ENCODE data around the gene NRP2.

DNA sequence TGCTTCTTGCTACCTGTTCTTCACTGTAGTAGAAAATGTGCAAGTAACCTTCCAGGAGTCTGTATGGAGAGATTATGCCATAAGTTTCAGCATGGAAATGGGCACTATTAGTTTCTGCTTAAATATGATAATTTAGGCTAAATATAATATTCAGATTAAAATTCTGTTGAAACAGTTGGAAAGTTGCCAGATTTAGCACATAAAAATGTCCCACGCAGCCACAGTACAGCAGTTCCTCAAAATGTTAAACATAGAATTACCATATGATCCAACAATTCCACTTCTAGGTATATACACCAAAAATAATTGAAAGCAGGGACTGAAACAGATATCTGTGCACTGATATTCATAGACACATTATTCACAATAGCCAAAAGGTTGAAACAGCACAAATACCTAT, 121.2 kb downstream of the NRP2 start:
- TF ChIP-seq, protein P1, sequence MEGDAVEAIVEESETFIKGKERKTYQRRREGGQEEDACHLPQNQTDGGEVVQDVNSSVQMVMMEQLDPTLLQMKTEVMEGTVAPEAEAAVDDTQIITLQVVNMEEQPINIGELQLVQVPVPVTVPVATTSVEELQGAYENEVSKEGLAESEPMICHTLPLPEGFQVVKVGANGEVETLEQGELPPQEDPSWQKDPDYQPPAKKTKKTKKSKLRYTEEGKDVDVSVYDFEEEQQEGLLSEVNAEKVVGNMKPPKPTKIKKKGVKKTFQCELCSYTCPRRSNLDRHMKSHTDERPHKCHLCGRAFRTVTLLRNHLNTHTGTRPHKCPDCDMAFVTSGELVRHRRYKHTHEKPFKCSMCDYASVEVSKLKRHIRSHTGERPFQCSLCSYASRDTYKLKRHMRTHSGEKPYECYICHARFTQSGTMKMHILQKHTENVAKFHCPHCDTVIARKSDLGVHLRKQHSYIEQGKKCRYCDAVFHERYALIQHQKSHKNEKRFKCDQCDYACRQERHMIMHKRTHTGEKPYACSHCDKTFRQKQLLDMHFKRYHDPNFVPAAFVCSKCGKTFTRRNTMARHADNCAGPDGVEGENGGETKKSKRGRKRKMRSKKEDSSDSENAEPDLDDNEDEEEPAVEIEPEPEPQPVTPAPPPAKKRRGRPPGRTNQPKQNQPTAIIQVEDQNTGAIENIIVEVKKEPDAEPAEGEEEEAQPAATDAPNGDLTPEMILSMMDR (conservative IDR thresholded peaks at IDR 0.05 in 1 of 2, IDR thresholded peaks at IDR 0.05 in 1 of 2; ENCODE audit: low read depth in 1 of 2, low read length in 2 of 2), result no peak
- no peak for TF ChIP-seq EZH2 (IDR thresholded peaks at IDR 0.05; ENCODE audit: low read length, missing control alignments)

Measured in fibroblast of lung (primary cell).